HG02588 (cell line): ENCODE data around the gene SLC35G4.
"Not testable (repeated sequence)": the region's sequence is repeated elsewhere in the genome, so short reads cannot be mapped to it uniquely, and the experiment has no call there.

Experiments used
- ATAC-seq: cut with Tn5 transposase; IDR thresholded peaks from one replicate; pipeline ENCODE4 v1.9.1; 2021; ENCODE audit warnings: mild to moderate bottlenecking, moderate library complexity; ENCODE audit not compliant: unreplicated experiment

SLC35G4 gene

GRCh38 chr18:11609488-11609887 is at the start of gene SLC35G4:
Gene SLC35G4 (plus strand): TSS chr18:11609596. CDS start chr18:11609596, 0 bp downstream.
- not testable (repeated sequence) for ATAC-seq

GRCh38 chr18:11561293-11561692 is 48.1 kb upstream of the SLC35G4 start:
- no peak for ATAC-seq

- no peak for ATAC-seq
These were observed 43.7 kb upstream of the SLC35G4 start for GRCh38 chr18:11565716-11566115.

- ATAC-seq, result no peak
These were observed 43.0 kb upstream of the SLC35G4 start for GRCh38 chr18:11566236-11566965.

- no peak for ATAC-seq
These were observed 42.0 kb upstream of the SLC35G4 start for GRCh38 chr18:11567396-11567795.

- no peak for ATAC-seq
These were observed 39.3 kb upstream of the SLC35G4 start for GRCh38 chr18:11570073-11570588.

- ATAC-seq, result no peak
These were observed 38.5 kb upstream of the SLC35G4 start for GRCh38 chr18:11570769-11571412.

GRCh38 chr18:11572201-11572600 is 37.2 kb upstream of the SLC35G4 start:
- ATAC-seq, result no peak

- ATAC-seq, result no peak
These were observed 34.9 kb upstream of the SLC35G4 start for GRCh38 chr18:11574545-11574944.

- ATAC-seq, result no peak
These were observed 31.9 kb upstream of the SLC35G4 start for GRCh38 chr18:11577271-11578112.

- ATAC-seq, result no peak
These were observed 30.6 kb upstream of the SLC35G4 start for GRCh38 chr18:11578799-11579198.

- ATAC-seq, result no peak
These were observed 29.5 kb upstream of the SLC35G4 start for GRCh38 chr18:11579916-11580315.

GRCh38 chr18:11581286-11581685 is 28.1 kb upstream of the SLC35G4 start:
- no peak for ATAC-seq

GRCh38 chr18:11585596-11585995 is 23.8 kb upstream of the SLC35G4 start:
- no peak for ATAC-seq

GRCh38 chr18:11586896-11587295 is 22.5 kb upstream of the SLC35G4 start:
- ATAC-seq, result no peak

GRCh38 chr18:11587432-11587831 is 22.0 kb upstream of the SLC35G4 start:
- no peak for ATAC-seq

- ATAC-seq, result no peak
These were observed 21.6 kb upstream of the SLC35G4 start for GRCh38 chr18:11587846-11588245.

GRCh38 chr18:11591957-11592356 is 17.4 kb upstream of the SLC35G4 start:
- no peak for ATAC-seq

- ATAC-seq, result no peak
These were observed 9.1 kb upstream of the SLC35G4 start for GRCh38 chr18:11600321-11600720.

GRCh38 chr18:11607906-11608305 is 1.5 kb upstream of the SLC35G4 start:
- ATAC-seq, result no peak

GRCh38 chr18:11608618-11609017 is 778 bp upstream of the SLC35G4 start:
- not testable (repeated sequence) for ATAC-seq
